GM19351 (cell line): ENCODE data around the gene CNOT8.
"Not testable (repeated sequence)": the region's sequence is repeated elsewhere in the genome, so short reads cannot be mapped to it uniquely, and the experiment has no call there.

Experiments
- ATAC-seq: cut with Tn5 transposase; IDR thresholded peaks from one replicate; pipeline ENCODE4 v1.9.1; 2021; ENCODE audit warnings: mild to moderate bottlenecking, moderate library complexity; ENCODE audit not compliant: unreplicated experiment

The CNOT8 gene

DNA sequence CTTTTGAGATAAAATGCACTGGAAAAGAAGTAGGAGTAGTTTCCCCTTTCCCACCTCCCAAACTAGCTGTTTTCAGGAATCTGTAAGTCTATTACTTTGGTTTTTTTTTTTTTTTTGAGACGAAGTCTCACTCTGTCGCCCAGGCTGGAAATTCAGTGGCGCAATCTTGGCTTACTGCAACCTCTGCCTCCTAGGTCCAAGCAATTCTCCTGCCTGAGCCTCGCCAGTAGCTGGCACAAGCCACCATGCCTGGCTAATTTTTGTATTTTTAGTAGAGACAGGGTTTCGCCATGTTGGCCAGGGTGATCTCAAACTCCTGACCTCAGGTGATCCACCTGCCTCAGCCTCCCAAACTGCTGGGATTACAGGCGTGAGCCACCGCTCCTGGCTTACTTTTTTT, 47.2 kb downstream of the CNOT8 start:
- not testable (repeated sequence) for ATAC-seq

DNA sequence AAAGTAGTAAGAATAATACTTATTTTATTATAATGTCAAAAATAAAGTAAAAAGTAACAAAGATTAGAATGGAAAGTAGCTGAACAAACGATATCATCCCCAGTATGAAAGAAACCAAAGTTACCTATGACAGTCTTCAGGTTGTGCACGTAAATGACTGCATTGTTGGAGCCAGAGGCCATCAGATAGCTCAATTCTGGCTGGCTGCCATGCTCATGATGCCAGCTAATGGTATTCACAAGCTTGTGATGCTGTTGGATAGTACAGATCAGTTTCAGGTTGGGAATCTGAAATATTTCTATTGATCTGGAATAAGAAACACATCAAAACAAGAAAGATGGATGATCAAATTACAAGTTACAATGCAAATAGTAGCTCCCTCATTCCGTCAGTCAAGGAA, 58.4 kb downstream of the CNOT8 start:
- no peak for ATAC-seq

DNA sequence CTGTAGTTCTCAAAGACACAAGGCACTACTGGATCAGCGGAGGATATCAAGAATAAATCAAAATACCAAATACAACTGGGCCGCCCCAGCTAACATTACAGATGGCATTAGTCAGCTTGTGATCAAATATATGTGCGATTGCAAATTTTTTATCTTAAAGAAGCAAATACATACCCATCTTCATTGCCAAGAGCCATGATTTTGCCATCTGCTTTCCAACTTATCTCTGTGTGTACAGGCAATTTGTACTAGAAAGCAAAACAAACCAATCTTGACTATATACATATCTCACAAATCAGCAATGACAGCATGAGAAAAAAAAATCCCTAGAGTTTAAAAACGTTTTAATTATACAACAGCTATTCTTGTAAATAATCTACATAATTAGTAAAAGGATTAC, 59.3 kb downstream of the CNOT8 start:
- ATAC-seq = no peak

DNA sequence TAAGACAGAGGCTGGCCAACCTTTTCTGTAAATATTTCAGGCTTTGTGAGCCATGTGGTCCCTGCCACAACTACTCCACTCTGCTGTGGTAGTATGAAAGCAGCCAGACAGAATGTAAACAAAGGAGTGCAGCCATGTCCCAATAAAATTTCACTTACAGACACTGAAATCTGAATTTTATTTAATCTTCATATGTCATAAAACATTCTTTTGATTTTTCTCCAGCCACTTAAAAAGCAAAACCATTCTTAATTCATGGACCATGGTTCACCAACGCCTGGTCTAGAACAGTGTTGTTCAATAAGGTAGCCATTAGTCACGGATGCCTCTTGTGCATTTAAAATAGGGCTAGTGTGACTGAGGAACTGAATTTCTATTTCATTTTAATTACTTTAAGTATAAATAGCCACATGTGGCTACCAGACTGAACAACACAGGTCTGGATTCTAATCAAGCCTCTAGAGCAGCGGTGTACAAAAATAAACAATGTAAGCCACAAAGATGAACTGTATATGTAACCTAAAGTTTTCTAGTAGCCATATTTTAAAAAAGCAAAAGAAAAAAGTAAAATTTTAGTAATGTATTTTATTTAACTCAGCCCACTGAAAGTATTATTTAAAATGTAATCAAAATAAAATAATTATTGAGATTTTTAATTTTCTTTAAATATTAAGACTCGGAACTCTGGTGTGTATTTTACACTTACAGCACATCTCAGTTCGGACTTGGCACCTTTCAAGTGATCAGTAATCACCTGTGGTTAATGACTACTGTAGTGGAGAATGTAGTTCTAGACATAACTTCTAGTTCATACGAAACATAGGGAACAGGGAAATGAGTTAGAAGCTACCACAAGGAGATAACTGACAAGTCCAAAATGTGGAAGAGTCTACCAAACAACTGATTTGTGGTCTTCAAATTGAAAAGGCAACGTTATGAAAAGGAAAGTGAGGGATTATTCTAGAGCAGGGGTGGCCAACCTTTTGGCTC, 65.3 kb downstream of the CNOT8 start:
- no peak for ATAC-seq
